ENCODE results near the gene AHDC1.
"Not testable (repeated sequence)": the region's sequence is repeated elsewhere in the genome, so short reads cannot be mapped to it uniquely, and the experiment has no call there.

AHDC1 gene, protein sequence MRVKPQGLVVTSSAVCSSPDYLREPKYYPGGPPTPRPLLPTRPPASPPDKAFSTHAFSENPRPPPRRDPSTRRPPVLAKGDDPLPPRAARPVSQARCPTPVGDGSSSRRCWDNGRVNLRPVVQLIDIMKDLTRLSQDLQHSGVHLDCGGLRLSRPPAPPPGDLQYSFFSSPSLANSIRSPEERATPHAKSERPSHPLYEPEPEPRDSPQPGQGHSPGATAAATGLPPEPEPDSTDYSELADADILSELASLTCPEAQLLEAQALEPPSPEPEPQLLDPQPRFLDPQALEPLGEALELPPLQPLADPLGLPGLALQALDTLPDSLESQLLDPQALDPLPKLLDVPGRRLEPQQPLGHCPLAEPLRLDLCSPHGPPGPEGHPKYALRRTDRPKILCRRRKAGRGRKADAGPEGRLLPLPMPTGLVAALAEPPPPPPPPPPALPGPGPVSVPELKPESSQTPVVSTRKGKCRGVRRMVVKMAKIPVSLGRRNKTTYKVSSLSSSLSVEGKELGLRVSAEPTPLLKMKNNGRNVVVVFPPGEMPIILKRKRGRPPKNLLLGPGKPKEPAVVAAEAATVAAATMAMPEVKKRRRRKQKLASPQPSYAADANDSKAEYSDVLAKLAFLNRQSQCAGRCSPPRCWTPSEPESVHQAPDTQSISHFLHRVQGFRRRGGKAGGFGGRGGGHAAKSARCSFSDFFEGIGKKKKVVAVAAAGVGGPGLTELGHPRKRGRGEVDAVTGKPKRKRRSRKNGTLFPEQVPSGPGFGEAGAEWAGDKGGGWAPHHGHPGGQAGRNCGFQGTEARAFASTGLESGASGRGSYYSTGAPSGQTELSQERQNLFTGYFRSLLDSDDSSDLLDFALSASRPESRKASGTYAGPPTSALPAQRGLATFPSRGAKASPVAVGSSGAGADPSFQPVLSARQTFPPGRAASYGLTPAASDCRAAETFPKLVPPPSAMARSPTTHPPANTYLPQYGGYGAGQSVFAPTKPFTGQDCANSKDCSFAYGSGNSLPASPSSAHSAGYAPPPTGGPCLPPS (N-terminal part only)

DNA sequence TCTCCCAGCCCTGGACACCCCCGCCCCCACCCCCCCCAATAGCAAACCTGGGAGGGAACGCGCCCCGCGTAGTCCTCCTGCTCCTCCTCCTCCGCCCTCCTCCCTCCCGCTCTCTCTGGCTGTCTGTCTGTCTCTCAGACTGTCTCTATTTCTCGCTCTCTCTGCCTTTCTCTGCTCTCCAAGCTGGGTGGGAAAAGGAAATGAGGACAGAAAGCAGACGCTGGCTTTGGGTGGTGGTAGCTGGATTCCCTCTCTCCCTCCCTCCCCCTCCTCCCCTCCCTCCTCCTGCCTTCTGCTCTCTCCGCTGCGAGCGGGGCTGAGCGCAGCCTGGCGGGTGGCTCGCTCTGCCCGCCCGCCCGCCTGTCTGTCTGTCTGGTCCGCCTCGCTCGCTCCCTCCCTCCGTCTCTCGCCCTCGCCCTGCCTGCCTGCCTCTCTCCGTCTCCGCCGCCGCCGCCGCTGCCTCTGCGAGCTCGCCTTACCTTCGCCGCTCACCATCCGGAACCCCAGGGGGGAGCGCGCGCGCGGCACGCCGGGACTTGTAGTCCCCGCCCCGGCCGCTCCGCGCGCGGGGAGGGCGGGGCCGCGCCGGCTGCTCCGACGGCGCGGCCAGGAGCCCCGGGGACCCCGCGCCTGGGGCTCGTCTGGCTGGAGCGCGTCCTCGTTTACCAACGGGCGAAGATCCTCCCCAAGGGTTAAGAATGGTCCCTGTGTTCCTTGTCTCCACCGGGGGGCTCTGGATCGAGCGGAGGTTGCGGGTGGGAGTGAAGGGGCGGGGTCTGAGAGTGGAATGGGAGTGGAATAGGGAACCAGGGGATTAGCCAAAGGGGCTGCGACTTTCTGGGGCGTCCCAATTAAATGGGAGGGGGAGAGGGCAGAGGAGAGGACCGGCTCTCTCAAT is at the start of gene AHDC1:
Gene AHDC1 (minus strand): TSS at position 464 of the 898 bp plus-strand sequence. CDS start 52,029 bp downstream, outside the sequence.
- DNase-seq: peak; percentile 95

DNA sequence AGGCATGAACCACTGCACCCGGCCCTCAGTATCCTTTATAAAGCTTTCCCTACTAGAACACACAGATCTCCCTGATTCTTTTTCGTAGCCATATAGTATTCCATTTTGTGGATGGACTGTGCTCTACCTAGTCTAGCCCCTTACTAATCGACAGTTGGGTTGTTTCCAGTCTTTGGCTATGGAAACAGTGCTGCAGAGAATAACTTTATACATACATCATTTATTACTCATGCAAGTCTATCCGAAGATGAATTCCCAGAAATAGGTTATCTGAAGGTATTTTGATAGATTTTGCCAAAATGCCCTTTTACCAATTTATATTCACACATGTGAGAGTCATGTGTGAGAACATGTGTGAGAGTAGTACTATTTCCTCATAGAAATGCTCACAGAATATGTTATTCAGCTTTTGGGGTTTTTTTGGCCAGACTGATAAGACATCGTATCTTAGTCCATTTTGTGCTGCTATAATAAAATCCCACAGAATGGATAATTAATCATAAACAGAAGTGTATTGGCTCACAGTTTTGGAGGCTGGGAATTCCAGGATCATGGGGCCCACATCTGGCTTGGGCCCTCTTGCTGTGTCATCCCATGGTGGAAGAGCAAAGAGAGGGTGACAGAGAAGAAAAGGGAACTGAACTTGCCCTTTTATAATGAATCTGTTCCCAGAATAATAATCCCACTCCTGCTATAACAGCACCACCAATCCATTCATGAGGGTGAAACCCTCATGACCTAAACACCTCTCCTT is 48.3 kb upstream of the AHDC1 start:
- DNase-seq: no peak

DNA sequence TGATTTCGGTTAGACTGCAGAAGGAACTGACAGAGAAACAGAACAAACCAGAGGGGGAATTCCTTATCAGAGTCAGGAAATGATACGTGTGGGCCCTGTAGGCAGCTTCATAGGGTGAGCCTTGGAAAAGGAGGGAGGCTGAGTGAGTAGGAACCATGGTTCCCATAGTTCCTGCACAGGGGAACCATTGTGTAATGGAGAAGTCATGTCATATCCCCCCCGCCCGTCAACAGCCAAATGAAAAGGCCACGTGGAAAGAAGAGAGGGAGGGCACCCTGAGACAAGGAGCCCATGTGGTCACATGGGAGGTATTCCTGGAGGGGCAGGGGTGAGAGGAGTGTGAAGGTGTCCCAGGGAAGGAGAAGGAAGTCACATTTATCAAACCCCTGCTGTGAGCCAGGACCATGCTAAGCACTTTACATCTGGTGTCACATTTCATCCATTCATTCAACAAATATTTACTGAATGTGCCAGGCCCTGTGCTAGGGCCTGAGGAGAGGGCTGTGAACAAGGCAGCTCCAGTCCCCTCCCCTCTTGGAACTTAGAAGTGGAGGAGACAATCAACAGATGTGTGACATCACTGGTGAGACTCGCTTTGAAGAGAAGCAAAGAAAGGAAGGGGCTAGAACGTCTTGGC is 46.7 kb upstream of the AHDC1 start:
- no peak for DNase-seq

DNA sequence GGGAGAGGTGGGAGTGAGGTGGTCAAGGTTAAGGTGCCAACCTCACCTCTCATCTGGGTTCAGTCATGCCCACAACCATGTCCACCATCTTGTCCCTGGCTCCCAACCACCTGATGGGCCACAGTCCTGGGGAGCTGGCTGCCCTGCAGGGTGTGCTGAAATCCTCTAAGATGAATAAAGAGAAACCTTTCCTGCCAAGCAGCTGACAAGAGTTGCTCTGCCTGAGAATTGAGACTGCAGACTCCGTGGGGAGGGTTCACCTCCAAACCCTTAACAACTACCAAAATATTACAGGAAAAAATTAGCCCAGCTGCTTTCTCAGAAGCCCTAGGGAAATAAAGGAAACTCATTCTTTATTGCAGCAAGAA is 46.2 kb upstream of the AHDC1 start:
- no peak for DNase-seq

DNA sequence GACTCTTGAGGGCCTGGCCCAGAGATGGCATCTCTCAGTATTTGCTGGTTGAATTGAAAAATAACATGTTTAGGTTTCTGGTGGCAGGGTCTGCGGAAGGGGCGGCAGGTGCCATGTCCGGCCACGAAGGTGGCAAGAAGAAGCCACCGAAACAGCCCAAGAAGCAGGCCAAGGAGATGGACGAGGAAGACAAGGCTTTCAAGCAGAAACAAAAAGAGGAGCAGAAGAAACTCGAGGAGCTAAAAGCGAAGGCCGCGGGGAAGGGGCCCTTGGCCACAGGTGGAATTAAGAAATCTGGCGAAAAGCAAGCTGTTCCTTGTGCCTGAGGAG is 45.3 kb upstream of the AHDC1 start:
- no peak for DNase-seq

DNA sequence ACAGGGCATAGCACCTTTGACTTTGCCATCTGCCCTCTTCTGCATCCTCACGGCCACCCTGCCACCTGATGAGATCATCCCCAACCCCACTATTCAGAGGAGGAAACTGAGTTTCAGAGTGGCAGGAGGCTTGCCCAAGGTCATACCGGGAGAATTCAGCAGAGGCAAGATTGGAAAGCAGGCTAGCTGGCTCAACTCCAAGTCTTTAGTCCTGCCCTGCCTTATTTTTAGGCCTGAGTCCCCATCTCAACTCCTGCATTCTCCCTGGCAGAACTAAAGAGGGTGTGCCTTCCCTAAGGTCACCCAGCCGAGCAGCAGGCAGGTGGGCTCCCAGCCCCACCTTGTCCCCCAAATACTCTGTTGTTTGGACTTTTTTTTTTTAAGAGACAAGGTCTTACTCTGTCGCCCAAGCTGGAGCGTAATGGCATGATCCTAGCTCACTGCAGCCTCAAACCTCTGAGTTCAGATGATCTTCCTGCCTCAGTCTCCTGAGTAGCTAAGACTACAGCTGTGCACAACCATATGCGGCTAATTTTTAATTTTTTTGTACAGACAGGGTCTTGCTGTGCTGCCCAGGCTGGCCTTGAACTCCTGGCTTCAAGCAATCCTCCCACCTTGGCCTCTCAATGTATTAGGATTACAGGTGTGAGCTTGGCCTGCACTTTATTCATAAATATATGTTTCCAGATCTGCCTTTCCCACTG is 44.8 kb upstream of the AHDC1 start:
- DNase-seq: no peak

DNA sequence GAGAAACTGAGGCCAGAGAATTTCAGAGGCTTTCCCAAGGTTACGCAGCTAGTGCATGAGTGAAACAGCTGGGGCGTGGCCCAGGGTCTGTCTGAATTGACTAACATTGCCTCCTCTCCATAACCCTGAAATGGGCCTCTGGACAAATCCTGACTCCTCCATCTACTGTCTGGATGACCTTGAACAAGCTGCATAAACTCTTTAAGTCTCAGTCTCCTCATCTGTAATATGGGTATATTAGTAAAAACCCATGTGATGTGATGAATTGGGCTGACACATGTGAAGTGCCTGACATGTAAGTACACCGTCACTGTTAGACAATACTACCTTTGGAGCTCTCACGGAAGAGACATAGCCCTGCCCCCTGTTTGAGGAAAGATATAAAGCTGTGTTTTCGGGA is 43.4 kb upstream of the AHDC1 start:
- DNase-seq: no peak

DNA sequence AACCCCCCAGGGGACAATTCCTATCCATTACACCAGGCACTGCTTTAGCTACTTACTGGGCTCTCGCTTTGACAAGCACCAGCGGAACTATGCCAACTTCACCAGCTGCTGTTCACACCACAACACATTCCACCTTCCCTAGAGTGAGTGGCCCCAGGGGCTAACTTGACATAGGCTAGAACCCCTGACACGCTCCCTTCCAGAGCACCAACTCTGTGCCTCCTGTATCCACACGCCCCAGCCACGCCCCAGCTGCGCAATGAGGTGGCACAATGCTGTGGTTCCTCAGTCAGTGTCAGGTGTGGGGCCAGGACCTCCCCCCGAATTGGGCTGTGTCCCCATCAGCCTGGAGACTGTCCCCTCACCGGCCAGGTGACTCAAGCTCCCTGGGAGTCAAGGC is 42.7 kb upstream of the AHDC1 start:
- no peak for DNase-seq

DNA sequence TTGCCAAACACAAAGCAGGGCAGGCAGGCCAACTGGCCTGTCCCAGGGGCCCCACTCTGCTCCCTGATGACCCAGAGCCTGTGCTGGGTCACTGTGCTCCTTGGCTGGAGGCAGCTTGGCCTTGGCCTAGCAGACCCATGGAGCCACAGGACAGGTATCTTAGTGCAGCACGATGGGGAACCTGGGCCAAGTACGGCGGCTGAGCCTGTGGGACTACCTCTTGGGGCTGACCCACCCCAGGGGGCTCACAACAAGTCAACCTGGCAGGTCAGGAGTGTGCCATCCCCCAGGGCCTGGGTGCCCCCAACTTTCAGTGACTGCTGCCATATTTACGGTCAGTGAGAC is 41.1 kb upstream of the AHDC1 start:
- no peak for DNase-seq

DNA sequence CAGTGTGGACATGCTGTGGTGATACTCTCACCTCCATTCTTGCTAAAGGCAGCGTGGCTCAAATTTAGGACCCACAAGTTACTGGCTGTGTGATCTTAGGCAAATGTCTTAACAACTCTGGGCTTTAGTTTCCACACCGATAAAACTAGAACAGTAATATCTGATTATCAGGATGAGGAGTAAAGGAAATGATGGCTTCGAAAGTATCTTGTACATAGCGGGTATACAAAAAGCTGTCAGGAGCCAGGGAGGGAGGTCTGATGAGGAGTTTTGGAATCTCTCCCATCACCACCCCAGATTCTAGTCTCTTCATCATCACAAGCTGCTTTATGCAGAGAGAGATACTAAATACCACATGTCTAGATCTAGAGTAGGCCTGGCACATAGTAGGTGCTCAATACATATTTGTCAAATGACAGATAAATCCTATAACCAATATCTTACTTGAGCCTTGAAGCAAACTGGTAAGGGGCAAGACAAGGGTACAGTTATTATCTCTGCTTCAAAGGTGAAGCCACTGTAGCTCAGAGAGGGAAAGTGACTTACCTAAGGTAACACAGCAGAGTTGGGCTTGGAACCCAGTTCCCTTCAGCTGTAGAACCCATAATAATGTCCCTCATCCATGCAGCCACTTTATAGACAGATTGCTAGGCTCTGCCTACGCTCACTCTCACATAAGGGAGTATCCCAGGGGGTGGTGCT is 40.6 kb upstream of the AHDC1 start:
- DNase-seq: no peak

DNA sequence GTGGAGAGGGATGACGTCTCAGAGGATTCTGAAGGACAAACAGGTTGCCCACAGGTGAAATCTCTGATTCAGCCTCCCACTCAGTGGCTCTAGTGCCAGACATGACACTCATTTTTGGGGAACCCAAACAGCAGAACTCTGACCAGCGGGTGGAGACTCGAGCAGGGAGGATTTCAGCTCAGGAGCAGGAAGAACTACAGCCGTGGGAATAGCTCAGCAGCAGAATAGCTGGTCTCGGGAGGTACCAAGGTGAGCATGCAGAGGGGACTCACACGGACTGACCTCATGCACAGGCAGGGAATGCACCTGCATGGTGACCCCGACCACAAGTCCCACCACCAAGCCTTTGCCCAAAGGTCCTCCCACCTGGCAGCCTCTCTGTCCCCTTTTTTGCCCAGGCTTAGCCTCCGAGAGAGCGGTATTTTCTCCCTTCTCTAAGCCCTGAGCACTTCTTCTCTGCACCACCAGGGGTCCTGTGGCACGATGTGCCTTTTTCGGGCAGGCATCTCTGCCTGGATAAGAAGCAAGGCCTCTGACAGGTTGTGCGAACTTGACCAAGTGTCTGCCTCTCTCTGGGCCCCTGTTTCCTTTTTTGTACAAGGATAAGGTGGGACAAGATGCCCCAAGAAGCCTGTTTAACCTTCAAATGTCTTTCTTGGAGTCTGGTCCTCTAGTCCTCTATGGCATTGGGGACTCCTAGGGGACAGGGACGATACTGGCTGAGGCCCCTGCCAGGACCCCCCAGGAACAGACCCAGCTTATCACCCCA is 39.8 kb upstream of the AHDC1 start:
- peak; percentile 80 for DNase-seq

DNA sequence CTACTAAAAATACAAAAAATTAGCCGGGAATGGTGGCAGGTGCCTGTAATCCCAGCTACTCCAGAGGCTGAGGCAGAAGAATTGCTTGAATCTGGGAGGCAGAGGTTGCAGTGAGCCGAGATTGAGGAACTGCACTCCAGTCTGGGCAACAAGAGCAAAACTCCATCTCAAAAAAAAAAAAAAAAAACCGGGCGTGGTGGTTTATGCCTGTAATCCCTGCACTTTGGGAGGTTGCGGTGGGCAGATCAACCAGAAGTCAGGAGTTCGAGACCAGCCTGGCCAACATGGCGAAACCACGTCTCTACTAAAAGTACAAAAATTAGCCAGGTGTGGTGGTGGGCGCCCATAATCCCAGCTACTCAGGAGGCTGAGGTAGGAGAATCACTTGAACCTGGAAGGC is 36.6 kb upstream of the AHDC1 start:
- not testable (repeated sequence) for DNase-seq

DNA sequence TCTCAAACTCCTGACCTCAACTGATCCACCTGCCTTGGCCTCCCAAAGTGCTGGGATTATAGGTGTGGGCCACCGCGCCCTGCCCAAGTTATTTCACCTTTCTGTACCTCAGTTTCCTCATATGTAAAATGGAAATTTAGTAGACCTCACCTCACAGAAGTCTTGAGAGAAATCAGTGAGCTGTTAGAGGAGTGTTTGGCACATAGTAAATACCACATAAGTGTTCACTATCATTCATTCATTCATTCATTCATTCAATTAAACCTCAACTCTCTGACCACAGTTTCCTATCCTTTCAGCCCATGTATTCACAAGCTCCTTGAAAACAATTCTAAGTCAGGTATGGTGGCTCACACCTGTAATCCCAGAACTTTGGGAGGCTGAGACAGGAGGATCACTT is 34.9 kb upstream of the AHDC1 start:
- DNase-seq: no peak

DNA sequence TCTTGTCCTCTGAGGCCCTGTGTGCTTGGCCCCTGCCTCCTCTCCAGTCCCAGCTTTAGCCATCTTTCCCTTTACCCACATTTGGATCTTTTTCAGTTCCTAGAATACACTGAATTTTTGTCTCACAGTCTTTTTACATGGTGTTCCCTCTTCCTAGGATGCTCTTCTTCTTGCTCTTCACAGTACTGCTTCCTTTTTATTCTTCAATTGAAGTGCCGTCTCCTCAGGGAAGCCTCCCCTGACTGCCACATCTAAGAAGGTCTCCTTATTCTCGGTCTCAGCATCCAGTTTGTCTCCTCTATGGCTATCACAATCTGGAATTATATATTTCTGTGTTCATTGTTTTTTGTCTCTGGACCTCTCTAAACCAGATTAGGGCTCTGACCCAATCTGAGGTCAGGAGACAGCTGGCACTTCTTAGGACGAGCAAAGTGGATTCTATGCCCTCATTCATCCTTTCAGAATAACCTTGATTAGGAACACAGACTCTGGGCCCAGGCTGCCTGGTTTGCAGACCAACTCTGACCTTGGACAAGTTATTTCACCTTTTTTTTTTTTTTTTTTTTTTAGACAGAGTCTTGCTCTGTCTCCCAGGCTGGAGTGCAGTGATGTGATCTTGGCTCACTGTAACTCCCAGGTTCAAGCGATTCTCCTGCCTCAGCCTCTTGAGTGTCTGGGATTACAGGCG is 34.2 kb upstream of the AHDC1 start:
- no peak for DNase-seq

DNA sequence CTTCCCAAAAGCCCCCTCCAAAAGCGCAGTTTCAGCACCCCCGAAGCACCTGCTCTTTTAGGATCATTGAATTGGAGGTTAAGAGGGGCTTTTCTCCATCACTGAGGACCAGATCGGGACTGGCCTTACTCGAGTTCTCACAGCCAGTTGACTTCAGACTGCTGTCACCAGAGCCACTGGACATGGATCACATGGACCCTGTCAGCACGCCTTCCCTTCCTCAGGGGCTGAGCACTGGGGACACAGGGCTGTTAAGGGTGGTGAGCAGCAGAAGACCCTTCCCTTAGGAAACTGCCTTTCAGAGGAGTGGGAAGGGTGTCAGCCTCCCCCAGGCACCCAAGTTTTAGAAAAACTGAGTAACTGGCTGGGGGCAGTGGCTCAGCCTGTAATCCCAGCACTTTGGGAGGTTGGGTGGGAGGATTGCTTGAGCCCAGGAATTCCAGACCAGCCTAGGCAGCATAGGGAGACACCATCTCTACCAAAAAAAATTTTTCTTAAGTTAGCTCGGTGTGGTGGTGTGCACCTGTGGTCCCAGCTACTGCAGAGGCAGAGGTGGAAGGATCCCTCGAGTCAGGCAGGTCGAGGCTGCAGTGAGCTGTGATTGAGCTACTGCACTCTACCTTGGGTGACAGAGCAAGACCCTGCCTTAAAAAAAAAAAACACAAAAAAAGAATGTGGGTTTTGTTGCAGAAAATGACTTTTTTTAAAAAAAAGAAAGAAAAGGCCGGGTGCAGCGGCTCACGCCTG is 31.6 kb upstream of the AHDC1 start:
- no peak for DNase-seq

DNA sequence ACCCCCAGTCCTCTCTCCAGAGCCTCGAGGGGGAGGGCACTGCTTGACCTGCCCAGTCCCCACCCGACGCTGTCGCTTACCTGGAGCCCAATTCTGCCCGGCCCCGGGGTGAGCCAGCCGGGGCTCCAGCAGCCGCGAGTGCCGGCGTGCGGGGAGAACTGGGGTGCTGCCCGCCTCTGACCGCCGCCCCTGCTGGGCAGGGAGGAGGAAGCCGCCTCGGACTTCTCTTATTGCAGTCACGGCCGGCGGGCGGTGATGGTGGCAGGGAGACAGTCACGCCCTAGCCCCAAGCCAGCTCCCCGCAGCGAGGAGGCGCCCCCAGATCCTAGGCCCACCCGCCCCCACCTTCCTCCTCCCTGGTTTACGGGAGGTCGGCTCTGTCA is 31.0 kb upstream of the AHDC1 start, which contains the start of gene FGR:
Gene FGR (minus strand): TSS at position 201 of the 383 bp plus-strand sequence. CDS start 11,269 bp downstream, outside the sequence.
- DNase-seq: no peak

DNA sequence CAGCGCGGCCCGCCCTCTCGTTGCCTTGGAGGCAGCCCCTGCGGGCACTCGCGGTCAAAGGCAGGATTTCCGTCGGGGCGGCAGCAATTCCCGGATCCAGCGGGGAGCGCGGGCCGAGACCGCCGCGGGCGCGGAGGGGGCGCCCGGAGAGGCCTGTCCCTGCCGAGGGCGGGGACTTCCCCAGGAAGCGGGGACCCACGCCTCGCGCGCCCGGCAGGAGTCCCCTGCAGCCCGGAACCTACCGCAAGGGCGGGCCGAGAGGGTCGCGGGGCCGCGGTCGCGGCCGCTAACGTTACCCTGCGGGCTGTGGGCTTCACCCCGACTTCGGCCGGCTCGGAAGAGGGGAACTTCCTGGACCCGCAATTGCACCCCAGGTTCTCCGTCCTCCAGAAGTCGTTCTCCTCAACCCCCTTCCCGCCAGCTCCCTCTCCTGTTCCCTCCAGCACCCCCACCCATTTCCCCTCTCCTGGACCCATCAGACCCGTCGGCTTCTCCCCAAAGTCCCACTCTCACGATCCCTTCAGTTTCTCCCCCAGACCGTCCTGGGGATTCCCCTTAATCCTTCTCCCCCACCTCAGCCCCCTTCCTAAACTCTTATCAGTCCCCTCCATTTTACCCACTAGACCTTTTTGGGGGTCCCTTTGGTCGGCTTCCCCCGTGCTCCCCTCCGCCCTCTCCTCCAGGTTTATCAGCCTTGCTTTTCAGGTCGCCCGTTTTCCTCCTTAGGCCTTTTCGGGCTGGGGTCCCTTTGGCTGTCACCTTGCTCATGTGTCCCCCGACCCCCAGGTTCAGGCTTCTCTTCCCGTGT is 30.4 kb upstream of the AHDC1 start:
- peak; percentile 40 for DNase-seq

All from activated CD4-positive, alpha-beta T cell treated with anti-CD3 and anti-CD28 coated beads for 48 hours (primary cell).